A549 treated with DMSO at 1 μM for 4 hours (cell line): ENCODE results near the gene SDHAF3. TPM values are rescaled to one million over a fixed set of nuclear protein-coding genes. Genes with fewer than 3 reads are reported as not detected.

Source experiments
- total RNA-seq: library from RNA; stranded (reverse); fragments of 200-300 nt; extraction: Qiagen RNA extraction; gene quantifications from 5 replicates; pipeline ENCODE4 v1.2.3, GENCODE V29; 2022; ENCODE audit warnings: low read depth

Gene SDHAF3
- 16.6 to 45.7 TPM (median 28.3 TPM) in 5 replicates for total RNA-seq

DNA sequence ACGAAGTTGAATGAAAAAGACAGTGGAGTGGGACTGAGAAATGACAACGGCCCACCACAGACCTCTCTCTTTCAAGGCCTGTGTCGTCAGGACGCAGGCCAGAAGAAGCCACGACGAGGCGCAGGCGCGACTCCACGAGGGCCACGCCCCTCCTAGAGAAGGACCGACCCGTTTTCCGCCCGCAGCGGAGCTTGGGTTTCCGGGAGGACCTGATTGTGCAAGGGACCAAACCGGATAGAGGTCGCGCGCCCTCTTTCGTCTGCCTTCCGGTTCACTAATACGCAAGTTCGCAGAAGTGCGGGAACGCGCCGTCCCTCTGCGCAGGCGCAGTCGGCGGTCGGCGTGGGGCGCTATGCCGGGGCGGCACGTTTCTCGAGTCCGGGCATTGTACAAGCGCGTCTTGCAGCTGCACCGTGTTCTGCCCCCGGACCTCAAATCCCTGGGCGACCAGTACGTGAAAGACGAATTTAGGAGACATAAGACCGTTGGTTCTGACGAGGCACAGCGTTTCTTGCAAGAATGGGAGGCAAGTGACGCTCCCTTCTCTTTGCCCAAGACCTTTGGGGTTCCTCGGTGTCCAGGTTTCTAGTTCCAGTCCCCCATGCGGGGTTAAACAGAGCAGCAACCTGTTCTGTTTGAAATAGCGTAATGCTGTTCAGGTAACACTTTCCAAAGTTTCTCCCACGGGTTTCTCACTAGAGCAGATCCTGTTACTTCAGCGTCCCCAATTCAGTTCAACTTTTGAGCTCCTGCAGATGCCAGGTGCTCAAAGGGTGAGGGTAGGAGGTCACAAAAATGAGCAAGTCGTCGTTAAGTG, at the start of gene SDHAF3:
SDHAF3 (plus strand) TSS at position 327 of the 817 bp plus-strand sequence; CDS start at position 353, 26 bp downstream.

Other genes starting within 250 kb of the SDHAF3 start
- 0.09 to 0.17 TPM in 2 of 5 replicates, not detected in the others for gene DLX6, start 112.1 kb upstream of the SDHAF3 start, total RNA-seq
- gene DLX5, start 92.9 kb upstream of the SDHAF3 start, total RNA-seq = not detected in 5 replicates